Activated T-cell treated with anti-CD3 and anti-CD28 coated beads, Interleukin-2, amount 50 U/mL, for 4 hours (primary cell): ENCODE results near the gene OR51B6. TPM values are rescaled to one million over a fixed set of nuclear protein-coding genes. Genes with fewer than 3 reads are reported as not detected.
"Not testable (repeated sequence)": the region's sequence is repeated elsewhere in the genome, so short reads cannot be mapped to it uniquely, and the experiment has no call there.

Experiments
- ATAC-seq, 2 donors: fragments of 200-7000 bp; cut with Tn5 transposase; one replicate each; pipeline ENCODE4 v1.10.0; 2021
- DNase-seq: peaks from one replicate; pipeline ENCODE4 v3.0.0-alpha.2; 2020
- H3K27me3 Mint-ChIP-seq: one replicate; pipeline ENCODE4 v1.8.0; 2021; ENCODE audit warnings: low read depth, mixed read lengths
- H3K36me3 Mint-ChIP-seq: one replicate; pipeline ENCODE4 v1.8.0; 2022; ENCODE audit warnings: mixed read lengths; ENCODE audit not compliant: insufficient read depth
- H3K4me1 Mint-ChIP-seq: one replicate; pipeline ENCODE4 v1.8.0; 2021; ENCODE audit warnings: low read depth, mixed read lengths
- H3K4me3 Mint-ChIP-seq: one replicate; pipeline ENCODE4 v1.8.0; 2021; ENCODE audit warnings: mild to moderate bottlenecking, moderate library complexity, mixed read lengths
- H3K9me3 Mint-ChIP-seq: one replicate; pipeline ENCODE4 v1.8.0; 2021; ENCODE audit warnings: mixed read lengths
- total RNA-seq, 3 donors: library from RNA; stranded (reverse); gene quantifications; one replicate each; pipeline ENCODE4 v1.2.1, GENCODE V29; 2021

Gene OR51B6
- total RNA-seq, 3 donors from 2014 or later: not detected

DNA sequence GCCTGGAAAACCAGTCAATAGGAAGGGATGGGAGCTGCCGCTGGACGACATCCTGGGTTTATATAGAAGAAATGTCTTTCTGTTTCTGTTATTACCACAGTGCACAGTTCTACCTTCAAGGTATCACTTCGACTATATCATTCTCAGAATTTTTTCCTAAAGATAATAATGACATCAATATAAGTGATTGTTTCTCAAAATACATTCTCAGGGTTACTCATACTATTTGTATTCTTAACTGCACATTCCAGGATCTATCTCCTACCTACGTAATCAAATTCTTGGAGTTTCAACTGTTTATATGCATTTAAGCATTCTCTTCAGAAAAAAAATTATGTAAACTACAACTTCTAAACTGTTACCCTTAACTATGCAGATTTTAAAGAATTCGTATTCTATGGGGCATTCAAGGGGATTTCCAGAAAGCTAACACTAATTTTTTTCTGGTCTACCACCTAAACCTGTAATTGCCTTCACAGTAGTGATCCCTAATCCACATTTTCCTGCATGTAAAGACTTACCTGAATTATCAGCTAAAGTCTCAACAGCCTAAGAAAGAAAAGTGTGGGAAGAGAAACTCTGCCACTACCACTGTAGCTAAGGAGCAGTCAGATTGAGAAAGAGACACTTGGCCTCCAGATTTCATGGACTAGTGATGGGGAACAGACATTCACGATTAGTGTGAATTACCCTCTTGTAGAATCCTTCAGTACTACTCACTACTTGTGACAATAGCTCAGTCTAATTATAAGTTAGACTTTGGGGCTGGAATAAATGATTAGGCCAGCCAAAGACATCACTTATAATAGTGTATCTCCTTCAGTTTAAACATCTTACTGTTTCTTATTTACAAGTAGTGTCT, 7.6 kb upstream of the OR51B6 start, which contains the start of gene OR51B5:
Gene OR51B5 (minus strand): TSS at position 51 of the 862 bp plus-strand sequence. CDS start 0 bp downstream, at position 51.
- no peaks in the 10 kb centered on the region for H3K36me3 Mint-ChIP-seq
- ATAC-seq (no peak), DNase-seq (no peak)
- no peak within 1 kb of the TSS for H3K4me3 Mint-ChIP-seq
- peaks cover 4% of the 10 kb centered on the region for H3K27me3 Mint-ChIP-seq
- H3K4me1 Mint-ChIP-seq: no peaks in the 10 kb centered on the region
- no peaks in the 10 kb centered on the region for H3K9me3 Mint-ChIP-seq

DNA sequence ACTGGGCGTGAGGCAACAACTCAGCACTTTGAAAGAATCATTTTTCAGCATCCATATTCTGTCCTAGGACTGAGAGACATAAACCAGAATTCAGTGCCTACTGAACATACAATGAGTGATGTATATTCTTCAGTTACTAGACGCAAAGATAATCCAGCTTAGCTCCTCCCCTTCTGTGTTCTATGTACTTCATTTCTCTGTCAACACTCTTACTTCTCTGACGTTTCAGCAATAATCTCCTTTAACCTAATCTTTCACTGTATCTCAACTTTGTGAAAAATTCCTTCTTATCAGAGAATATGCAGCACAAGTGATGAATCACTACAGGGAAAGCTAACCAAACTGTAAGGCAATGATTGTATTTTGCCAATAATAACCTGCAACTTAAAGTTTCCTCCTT, 5.5 kb upstream of the OR51B6 start:
- Mint-ChIP-seq H3K9me3 (no peaks in the 10 kb centered on the region), H3K36me3 (no peaks in the 10 kb centered on the region), H3K4me3 (no peak overlapping the region), H3K27me3 (peaks cover 6% of the 10 kb centered on the region), H3K4me1 (no peaks in the 10 kb centered on the region)
- no peak for DNase-seq
- ATAC-seq: no peak

DNA sequence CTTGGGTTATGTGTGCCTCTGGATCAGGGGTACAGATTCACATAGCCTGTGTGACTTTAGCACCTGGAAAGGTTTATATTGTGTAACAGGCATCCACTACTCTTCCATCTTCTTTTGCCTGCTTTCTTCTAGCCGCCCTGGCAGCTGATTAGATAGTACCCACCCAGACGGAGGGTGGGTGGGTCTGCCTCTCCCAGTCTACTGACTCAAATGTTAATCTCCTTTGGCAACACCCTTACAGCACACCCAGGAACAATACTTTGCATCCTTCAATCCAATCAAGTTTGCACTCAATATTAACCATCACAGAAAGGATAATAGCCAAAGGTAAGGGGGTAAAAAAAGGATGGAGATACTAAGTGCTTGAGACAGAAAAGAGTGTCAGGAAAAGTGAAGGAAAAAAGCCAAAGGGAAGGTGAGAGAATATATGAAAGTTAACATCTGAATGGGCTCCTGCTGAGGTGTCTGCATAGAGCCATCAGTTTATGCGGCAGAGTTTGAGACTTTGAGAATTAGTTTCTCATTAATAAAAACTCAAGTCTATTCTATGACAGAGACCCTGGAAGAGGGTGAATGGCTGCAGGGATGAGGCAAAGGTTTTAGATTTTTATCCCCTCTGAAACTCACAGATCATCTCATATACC, 2.6 kb upstream of the OR51B6 start:
- DNase-seq (no peak), ATAC-seq (no peak)
- no peaks in the 10 kb centered on the region for H3K9me3 Mint-ChIP-seq
- H3K4me3 Mint-ChIP-seq: no peak overlapping the region
- peaks cover 4% of the 10 kb centered on the region for H3K27me3 Mint-ChIP-seq
- H3K36me3 Mint-ChIP-seq: no peaks in the 10 kb centered on the region
- no peaks in the 10 kb centered on the region for H3K4me1 Mint-ChIP-seq

- no peak for ATAC-seq
Measured at GRCh38 chr11:5349550-5349949, 1.8 kb upstream of the OR51B6 start.

GRCh38 chr11:5356031-5356430, 4.7 kb downstream of the OR51B6 start:
- H3K36me3 Mint-ChIP-seq, H3K4me1 Mint-ChIP-seq, H3K4me3 Mint-ChIP-seq, DNase-seq, ATAC-seq, H3K9me3 Mint-ChIP-seq, H3K27me3 Mint-ChIP-seq: not testable (repeated sequence)

More at GRCh38 chr11:5349550-5349949, 1.8 kb upstream of the OR51B6 start:
- no peak for DNase-seq
- no peaks in the 10 kb centered on the region for H3K36me3 Mint-ChIP-seq
- H3K9me3 Mint-ChIP-seq: no peaks in the 10 kb centered on the region
- H3K27me3 Mint-ChIP-seq: peaks cover 4% of the 10 kb centered on the region
- no peaks in the 10 kb centered on the region for H3K4me1 Mint-ChIP-seq
- no peak overlapping the region for H3K4me3 Mint-ChIP-seq

DNA sequence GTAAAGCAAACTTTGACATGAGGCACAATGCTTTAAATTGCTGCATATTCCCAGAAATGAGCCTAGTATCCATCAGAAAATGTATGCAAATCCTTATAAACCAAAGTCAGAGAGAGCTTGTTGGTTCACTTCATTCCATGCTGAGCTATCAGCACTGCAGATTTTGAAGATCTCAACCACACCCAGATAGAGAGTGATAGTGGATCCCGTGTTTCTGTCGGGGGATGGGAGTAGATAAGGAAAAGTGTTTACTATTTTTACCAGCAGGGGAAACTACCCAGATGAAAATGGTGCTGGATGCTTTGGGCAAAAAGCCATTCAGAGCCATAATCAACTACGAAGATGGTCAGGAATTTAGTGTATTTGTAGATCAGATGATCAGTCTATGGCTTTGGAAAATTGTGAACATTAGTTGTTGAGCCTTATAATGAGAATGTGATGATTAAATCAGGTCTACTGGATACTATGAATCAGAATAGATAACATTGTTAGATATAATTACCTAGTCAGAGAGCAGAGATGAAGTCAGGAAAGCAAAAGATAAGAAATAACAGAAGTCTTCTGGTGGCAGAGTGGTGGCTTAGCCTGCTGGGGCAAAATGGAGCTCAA, 10.8 kb downstream of the OR51B6 start:
- DNase-seq (no peak), ATAC-seq (no peak)
- Mint-ChIP-seq H3K36me3 (no peaks in the 10 kb centered on the region), H3K27me3 (peaks cover 5% of the 10 kb centered on the region), H3K4me3 (no peak overlapping the region), H3K9me3 (peaks cover 14% of the 10 kb centered on the region), H3K4me1 (no peaks in the 10 kb centered on the region)

DNA sequence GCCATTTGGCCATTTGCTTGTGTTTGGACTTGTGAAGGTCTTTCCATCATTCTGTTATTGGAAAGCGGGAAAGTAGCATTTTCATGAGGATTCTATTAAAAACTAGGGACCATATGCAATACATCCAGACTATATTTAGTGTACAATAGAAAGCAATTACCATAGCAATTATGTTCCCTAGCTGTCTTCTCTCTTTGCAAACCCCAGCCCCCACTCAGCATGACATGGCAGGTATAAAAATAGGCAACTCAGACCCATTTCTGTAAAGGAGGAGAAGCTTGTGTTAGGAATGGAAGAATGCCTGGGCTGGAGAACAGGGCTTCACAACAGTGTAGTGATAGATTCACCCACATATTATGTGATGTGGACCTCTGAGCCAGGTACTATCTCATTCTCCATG, 12.4 kb downstream of the OR51B6 start:
- Mint-ChIP-seq H3K9me3 (peaks cover 14% of the 10 kb centered on the region), H3K27me3 (peaks cover 5% of the 10 kb centered on the region), H3K4me3 (no peak overlapping the region), H3K36me3 (no peaks in the 10 kb centered on the region), H3K4me1 (no peaks in the 10 kb centered on the region)
- DNase-seq: no peak
- ATAC-seq: no peak

DNA sequence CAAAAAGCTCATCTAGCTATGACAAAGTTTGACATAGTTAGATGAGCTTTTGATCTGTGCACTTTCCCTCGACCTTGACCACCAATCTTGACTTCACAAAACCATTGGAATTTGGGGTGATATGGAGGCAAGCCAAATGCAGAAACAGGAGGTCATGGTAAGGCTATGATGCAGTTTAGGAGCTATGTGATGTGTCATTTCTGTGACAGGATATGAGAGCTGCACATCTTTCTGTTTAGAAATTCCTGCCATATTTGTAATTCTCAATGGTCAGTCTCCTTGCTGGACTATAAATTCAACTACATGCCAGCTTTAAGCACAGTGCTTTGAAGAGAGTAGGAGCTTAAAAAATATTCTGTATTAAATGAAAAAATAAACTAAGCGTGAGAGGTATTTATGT, 12.9 kb downstream of the OR51B6 start:
- Mint-ChIP-seq H3K36me3 (no peaks in the 10 kb centered on the region), H3K4me1 (no peaks in the 10 kb centered on the region), H3K9me3 (peaks cover 13% of the 10 kb centered on the region), H3K27me3 (peaks cover 5% of the 10 kb centered on the region), H3K4me3 (no peak overlapping the region)
- DNase-seq (no peak), ATAC-seq (no peak)

GRCh38 chr11:5366365-5366764, 15.1 kb downstream of the OR51B6 start:
- DNase-seq, H3K4me1 Mint-ChIP-seq, H3K4me3 Mint-ChIP-seq, ATAC-seq, H3K9me3 Mint-ChIP-seq, H3K36me3 Mint-ChIP-seq, H3K27me3 Mint-ChIP-seq: not testable (repeated sequence)

- ATAC-seq: no peak
- no peaks in the 10 kb centered on the region for H3K4me1 Mint-ChIP-seq
- no peak for DNase-seq
- H3K27me3 Mint-ChIP-seq: peaks cover 5% of the 10 kb centered on the region
- no peaks in the 10 kb centered on the region for H3K36me3 Mint-ChIP-seq
- no peak overlapping the region for H3K4me3 Mint-ChIP-seq
- H3K9me3 Mint-ChIP-seq: peaks cover 5% of the 10 kb centered on the region
Measured at GRCh38 chr11:5366856-5367255, 15.5 kb downstream of the OR51B6 start.

DNA sequence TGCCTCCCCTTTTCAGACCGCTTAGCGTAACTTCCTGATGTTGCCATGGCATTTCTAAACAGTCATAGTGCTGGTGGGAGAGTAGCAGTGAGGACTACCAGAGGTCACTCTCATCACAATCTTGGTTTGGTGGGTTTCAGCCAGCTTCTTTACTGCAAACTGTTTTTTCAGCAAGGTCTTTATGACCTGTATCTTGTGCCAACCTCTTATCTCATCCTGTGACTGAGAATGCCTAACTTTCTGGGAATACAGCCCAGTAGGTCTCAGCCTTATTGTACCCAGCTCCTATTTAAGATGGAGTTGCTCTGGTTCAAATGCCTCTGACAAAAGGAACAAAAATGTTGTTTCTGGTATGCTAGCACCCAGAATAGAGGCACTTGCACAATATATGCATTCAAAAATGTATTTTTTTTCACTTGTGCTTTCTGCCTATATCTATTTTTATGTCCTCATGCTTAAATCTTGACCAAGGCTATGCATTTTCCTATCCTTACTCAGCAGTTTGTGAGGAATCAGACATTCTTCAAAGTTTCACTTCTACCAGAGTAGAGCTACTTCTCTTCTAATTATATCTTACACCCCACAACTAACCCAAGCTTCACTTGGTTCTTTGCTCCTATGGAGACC, 16.3 kb downstream of the OR51B6 start:
- no peak for ATAC-seq
- Mint-ChIP-seq H3K4me3 (no peak overlapping the region), H3K4me1 (no peaks in the 10 kb centered on the region), H3K27me3 (peaks cover 6% of the 10 kb centered on the region), H3K9me3 (no peaks in the 10 kb centered on the region), H3K36me3 (no peaks in the 10 kb centered on the region)
- no peak for DNase-seq

DNA sequence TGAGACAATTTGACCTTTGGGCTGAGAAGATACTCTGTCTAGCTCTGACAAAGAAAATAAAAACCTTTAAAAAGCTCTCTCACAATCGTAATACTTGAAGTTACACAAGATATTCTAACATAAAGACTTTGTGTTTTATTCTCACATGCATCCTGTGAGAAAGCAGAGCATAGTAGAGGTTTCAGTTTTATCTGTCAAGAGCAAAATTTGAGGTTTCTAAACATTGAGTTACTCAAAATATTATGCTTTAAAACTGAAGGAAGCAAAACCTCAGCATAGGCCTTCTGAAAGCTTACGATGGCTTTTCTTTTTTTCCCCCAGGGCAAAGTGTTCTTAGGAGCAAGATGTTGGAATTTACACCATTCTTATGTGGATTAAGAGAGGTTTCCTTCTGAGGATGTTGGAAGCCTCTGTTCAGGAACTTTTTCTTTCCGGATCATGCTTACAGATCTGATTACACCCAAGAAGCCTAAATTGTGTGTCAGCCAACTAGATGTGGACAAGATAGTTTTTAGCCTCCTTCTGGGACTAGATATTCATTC, 17.3 kb downstream of the OR51B6 start:
- ATAC-seq: no peak
- Mint-ChIP-seq H3K4me1 (no peaks in the 10 kb centered on the region), H3K27me3 (peaks cover 15% of the 10 kb centered on the region), H3K9me3 (no peaks in the 10 kb centered on the region), H3K4me3 (no peak overlapping the region), H3K36me3 (no peaks in the 10 kb centered on the region)
- DNase-seq: no peak

GRCh38 chr11:5369789-5370188, 18.5 kb downstream of the OR51B6 start:
- no peaks in the 10 kb centered on the region for H3K9me3 Mint-ChIP-seq
- H3K27me3 Mint-ChIP-seq: peaks cover 16% of the 10 kb centered on the region
- no peaks in the 10 kb centered on the region for H3K4me1 Mint-ChIP-seq
- DNase-seq (no peak), ATAC-seq (no peak)
- no peaks in the 10 kb centered on the region for H3K36me3 Mint-ChIP-seq
- H3K4me3 Mint-ChIP-seq: no peak overlapping the region

DNA sequence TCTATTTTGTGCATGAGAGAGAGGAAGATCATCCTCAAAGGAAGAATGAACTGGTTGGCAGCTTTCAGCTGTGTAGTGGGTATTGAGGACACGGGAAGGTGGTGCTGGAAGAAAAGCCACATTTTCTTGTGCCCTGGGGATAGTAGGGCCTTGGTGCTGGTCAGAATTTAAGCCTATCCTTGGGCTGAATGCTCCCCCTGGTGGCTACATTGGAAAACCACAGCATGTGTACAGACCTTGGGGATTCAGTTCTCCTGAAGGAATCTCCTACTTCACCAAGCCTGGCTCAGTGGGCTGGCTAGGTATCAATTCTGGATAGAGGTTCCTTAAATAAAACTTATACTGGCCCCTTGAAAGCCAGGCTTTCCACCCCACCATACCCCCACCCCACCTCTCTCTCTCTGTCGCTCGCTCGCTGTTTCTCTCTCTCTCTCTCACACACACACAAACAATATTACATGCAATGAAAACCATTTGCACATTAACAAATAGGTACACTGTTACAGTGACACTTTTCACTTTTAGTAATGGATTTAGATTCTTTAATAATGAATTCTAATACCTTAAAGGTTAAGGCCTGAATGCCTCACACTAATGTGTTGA, 29.5 kb downstream of the OR51B6 start:
- H3K4me1 Mint-ChIP-seq: no peaks in the 10 kb centered on the region
- no peak for ATAC-seq
- no peaks in the 10 kb centered on the region for H3K27me3 Mint-ChIP-seq
- no peak overlapping the region for H3K4me3 Mint-ChIP-seq
- H3K9me3 Mint-ChIP-seq: no peaks in the 10 kb centered on the region
- no peak for DNase-seq
- H3K36me3 Mint-ChIP-seq: no peaks in the 10 kb centered on the region
